Fibroblast of skin of right biceps (primary cell): ENCODE results near the gene SGCD.

Experiments
- DNase-seq: peaks from one replicate; pipeline ENCODE4 v3.0.0-alpha.2; 2013

SGCD gene

DNA sequence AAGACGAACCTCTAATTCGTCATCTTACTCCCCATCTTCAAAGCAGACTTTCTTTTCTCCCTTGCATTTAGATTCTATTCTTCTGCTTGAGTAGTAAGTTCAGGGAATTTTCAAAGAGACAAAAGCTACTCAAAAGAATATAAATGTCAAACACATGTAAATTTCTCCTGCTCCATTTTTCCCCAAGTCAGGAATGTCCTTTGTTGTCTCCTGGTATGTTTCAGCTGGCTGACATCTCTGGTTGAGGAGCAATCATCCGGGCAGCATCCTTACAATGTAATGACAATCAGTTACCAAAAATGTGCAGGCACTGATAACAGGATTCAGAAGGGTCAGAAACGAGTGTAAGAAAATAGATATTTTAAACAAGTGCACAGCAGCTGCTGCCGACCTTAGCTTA is 475.5 kb downstream of the SGCD start:
- DNase-seq: no peak

DNA sequence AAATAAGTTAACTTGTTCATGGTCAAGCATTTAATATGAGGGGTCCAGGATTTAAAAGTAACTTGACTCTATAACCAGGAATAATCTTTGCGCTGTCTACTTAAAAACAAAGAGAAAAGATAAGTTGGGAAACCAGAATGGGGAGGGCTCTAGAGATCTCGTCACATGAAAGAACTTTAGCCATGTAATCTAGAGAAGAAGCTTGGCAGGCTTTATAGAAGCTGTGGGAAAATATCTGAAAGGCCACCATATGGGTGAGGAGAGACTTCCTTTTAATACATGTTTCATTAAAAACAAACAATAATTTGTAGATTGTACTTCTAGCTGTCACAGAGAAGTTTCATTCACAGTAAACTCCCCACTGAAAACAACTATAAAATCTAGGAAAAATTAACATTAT is 476.4 kb downstream of the SGCD start:
- DNase-seq: no peak

DNA sequence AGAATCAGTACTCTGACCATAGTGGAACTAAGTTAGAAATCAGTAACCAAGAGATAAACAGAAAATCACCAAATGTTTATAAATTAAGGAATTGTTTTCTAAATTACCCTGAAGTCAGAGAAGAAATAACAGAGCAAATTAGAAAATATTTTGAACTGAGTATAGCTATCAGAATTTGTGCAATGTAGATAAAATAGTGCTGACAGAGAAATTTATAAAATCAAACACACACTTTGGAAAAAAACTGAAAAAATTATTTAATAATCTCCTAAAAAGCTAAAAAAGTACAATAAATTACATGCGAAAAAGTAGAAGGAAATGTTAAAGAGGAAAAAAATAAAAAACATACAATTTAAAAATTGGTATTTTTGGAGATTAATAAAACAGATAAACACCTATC is 486.0 kb downstream of the SGCD start:
- DNase-seq: no peak

DNA sequence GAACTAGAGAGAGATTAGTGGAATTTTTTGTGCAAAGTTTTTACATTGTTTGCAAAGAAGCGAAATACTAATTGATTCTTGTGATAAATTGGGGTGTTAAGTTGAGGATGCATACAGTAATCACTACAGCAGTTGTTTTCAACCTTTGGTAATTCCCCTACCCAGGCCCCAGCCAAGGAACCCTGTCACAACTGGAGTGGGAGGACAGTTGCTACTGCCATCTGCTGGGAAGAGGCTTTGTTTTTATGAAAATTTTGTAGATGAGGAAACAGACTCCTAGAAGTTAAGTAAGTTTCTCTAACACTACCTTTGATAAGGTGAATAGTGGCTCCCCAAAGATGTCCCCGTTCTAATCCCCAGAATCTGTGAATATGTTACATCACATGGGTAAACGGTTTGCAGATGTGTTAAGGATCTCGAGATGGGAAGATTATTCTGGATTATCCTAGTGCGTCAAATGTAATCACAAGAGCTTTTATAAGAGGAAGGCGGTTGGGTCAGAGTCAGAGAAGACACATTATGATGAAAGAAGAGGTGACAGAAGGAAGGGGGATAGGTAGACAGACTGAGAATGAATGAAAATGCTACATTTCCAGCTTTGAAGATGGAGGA is 489.1 kb downstream of the SGCD start:
- DNase-seq: peak; percentile 38
